ENCODE measurements around the gene DPYD. TPM values are rescaled to one million over a fixed set of nuclear protein-coding genes. Genes with fewer than 3 reads are reported as not detected.

Gene DPYD
- total RNA-seq, 1 experiment from 2014 or later, result 0.46 TPM

GRCh38 chr1:97414682-97415312 is 506.0 kb downstream of the DPYD start (continued):
- no peak for TF ChIP-seq E2F5 (CRISPR knock-in tag; IDR thresholded peaks at IDR 0.05)

- Mint-ChIP-seq H3K9me3 (no peaks in the 10 kb centered on the region), H3K4me3 (no peak overlapping the region), H3K36me3 (no peaks in the 10 kb centered on the region), H3K27ac (no peak overlapping the region), H3K4me1 (no peaks in the 10 kb centered on the region), H3K27me3 (ENCODE audit: low read depth) (no peaks in the 10 kb centered on the region)
- TF ChIP-seq ZNF317 (CRISPR knock-in tag; IDR thresholded peaks at IDR 0.05; ENCODE audit: borderline replicate concordance, low read depth) (no peak), ATF1 (CRISPR knock-in tag; IDR thresholded peaks at IDR 0.05) (no peak), KAT7 (CRISPR knock-in tag; IDR thresholded peaks at IDR 0.05; ENCODE audit: borderline replicate concordance) (no peak), ZNF425 (CRISPR knock-in tag; conservative IDR thresholded peaks at IDR 0.05) (no peak), ZNF281 (CRISPR knock-in tag; IDR thresholded peaks at IDR 0.05) (no peak), ERG (CRISPR knock-in tag; IDR thresholded peaks at IDR 0.05) (no peak), NR3C1 (CRISPR knock-in tag; conservative IDR thresholded peaks at IDR 0.05; ENCODE audit: low read depth) (no peak), NFATC4 (CRISPR knock-in tag; IDR thresholded peaks at IDR 0.05) (no peak), SMAD4 (CRISPR knock-in tag; IDR thresholded peaks at IDR 0.05) (no peak)
- CTCF ChIA-PET, result no interaction called here
- DNase-seq (ENCODE audit: low spot score), result no peak
- no peak for ATAC-seq
- POLR2A ChIA-PET, result no interaction called here
Observed at GRCh38 chr1:97412737-97413136, 508.1 kb downstream of the DPYD start.

GRCh38 chr1:97412166-97412565 is 508.7 kb downstream of the DPYD start:
- no peaks in the 10 kb centered on the region for H3K9me3 Mint-ChIP-seq
- POLR2A ChIA-PET, result no interaction called here
- CTCF ChIA-PET, result no interaction called here
- no peak for TF ChIP-seq JUN (CRISPR knock-in tag; IDR thresholded peaks at IDR 0.05)
- TF ChIP-seq PRDM15 (CRISPR knock-in tag; IDR thresholded peaks at IDR 0.05), result no peak
- no peak for TF ChIP-seq GABPB1 (CRISPR knock-in tag; IDR thresholded peaks at IDR 0.05)
- no peak for TF ChIP-seq CTCF (IDR thresholded peaks at IDR 0.05)
- TF ChIP-seq ARID4B (CRISPR knock-in tag; IDR thresholded peaks at IDR 0.05; ENCODE audit: borderline replicate concordance), result no peak

More at GRCh38 chr1:97412166-97412565, 508.7 kb downstream of the DPYD start:
- ATAC-seq, result no peak
- H3K4me1 Mint-ChIP-seq, result no peaks in the 10 kb centered on the region
- no peak overlapping the region for H3K4me3 Mint-ChIP-seq
- no peaks in the 10 kb centered on the region for H3K27me3 Mint-ChIP-seq (ENCODE audit: low read depth)
- H3K36me3 Mint-ChIP-seq, result no peaks in the 10 kb centered on the region
- no peak overlapping the region for H3K27ac Mint-ChIP-seq
- DNase-seq (ENCODE audit: low spot score), result no peak

Data from WTC11 (cell line).